ENCODE measurements around the gene SPEM2. TPM values are rescaled to one million over a fixed set of nuclear protein-coding genes. Genes with fewer than 3 reads are reported as not detected.

Gene SPEM2
- total RNA-seq, 4 donors from 2014 or later: not detected

- WGBS, 2 donors: 90 to 93% methylated on average over 6 to 7 of the region's 7 CpGs
- TF ChIP-seq POLR2A (IDR thresholded peaks at IDR 0.05) (no peak), CTCF (IDR thresholded peaks at IDR 0.05) (no peak)
These were observed 35.6 kb downstream of the SPEM2 start for GRCh38 chr17:7460850-7461660.

DNA sequence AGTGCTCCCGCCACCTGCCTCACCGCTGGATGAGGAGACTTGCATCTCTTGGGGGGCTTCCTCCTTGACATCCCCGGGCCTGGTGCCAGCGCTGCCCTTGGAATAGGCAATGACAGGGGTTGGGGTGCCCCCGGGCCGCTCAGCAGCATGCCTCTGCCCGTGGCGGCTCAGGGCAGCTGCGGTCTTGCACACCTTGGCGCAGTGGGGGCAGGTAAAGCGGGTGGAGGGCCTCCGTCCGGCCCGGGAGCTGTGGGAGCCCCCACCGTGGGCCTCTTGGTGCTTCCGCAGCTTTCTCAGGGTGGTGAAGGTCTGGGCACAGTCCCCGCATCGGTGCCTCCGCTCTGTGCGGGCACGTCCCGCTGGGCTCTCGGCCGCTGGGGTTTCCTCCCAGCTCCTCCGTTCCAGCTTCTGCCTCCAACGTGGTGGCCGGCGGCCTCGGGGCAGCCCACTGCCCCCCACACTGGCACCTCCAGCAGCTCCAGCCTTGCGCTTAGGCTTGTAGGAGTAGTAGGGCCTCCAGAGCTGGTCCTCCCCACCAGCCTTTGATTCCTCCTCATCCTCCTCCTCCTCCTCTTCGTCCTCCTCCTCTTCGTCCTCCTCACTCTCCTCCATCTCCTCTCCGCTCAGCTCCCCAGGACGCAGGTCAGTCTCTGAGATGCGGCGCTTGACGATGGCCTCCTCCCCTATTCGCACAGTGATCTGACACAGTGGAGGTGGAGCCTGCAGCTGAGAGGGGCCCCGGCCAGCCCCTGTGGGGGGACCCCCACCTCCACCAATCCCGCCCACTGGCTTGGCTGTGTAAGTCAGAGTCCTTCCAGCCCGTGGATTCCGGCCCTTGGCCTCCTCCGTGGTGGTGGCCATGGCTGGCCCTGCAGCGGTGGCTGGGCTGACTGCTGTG lies 37.3 kb downstream of the SPEM2 start:
- TF ChIP-seq POLR2A (IDR thresholded peaks at IDR 0.05) (no peak), CTCF (IDR thresholded peaks at IDR 0.05) (no peak)
- peaks cover 10 to 58% (median 11%) of the 10 kb centered on the region in 3 donors for H3K36me3 ChIP-seq
- intact Hi-C loops (cut with DNase I): no loop called here
- peaks cover 14 to 56% (median 17%) of the 10 kb centered on the region in 3 donors for H3K4me1 ChIP-seq
- H3K27ac ChIP-seq: peak overlapping the region in 2 of 4 donors; percentile 34 to 71
- no peaks in the 10 kb centered on the region for H3K27me3 ChIP-seq
- no peaks in the 10 kb centered on the region for H3K9me3 ChIP-seq
- WGBS, 2 donors: 92 to 93% methylated on average over 11 to 25 of the region's 44 CpGs
- no peak for DNase-seq
- no peak overlapping the region for H3K4me3 ChIP-seq

More at GRCh38 chr17:7460850-7461660, 35.6 kb downstream of the SPEM2 start:
- Histone ChIP-seq H3K9me3 (no peaks in the 10 kb centered on the region), H3K27ac (no peak overlapping the region), H3K4me1 (peaks cover 7 to 56% (median 9%) of the 10 kb centered on the region in 3 donors), H3K4me3 (no peak overlapping the region), H3K36me3 (peaks cover 5 to 41% (median 10%) of the 10 kb centered on the region in 3 donors), H3K27me3 (no peaks in the 10 kb centered on the region)
- intact Hi-C loops (cut with DNase I): no loop called here
- DNase-seq: no peak

DNA sequence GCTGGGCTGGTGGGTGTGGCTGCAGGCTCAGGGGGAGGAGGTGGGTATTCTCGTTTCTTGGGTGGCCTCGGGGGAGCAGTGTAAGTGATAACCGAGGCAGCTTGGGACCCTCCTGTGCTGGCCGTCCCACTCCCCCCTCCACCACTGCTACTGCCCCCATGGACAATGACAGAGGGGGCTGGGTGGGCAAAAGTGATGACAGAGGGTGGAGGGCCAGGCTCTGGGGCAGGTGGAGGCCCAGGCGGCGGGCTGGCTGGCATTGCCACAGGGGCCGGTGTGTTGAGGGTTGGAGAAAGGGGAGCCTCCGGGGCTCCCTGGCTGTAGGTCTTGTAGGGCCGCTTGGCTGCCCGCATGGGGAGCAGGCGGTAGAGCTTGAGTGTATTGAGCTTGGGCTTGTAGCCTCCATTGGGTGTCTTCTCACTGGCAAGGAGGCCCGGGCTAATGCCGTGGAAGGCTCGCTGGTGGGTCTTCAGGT lies 38.0 kb downstream of the SPEM2 start:
- 100% methylated on average over 1 to 2 of the region's 14 CpGs for WGBS, 2 donors
- H3K4me1 ChIP-seq: peaks cover 14 to 63% (median 17%) of the 10 kb centered on the region in 3 donors
- H3K4me3 ChIP-seq: no peak overlapping the region
- TF ChIP-seq POLR2A (IDR thresholded peaks at IDR 0.05): no peak
- TF ChIP-seq CTCF (IDR thresholded peaks at IDR 0.05): no peak
- peak overlapping the region; percentile 34 to 71 (median 63) for H3K27ac ChIP-seq
- H3K27me3 ChIP-seq: no peaks in the 10 kb centered on the region
- intact Hi-C loops (cut with DNase I): no loop called here
- DNase-seq: no peak
- H3K9me3 ChIP-seq: no peaks in the 10 kb centered on the region
- peaks cover 10 to 64% (median 11%) of the 10 kb centered on the region in 3 donors for H3K36me3 ChIP-seq

GRCh38 chr17:7464081-7464480 lies 38.7 kb downstream of the SPEM2 start:
- H3K27me3 ChIP-seq: no peaks in the 10 kb centered on the region
- WGBS, 2 donors: 40 to 62% methylated on average over 5 to 9 of the region's 9 CpGs
- DNase-seq: no peak
- TF ChIP-seq CTCF (IDR thresholded peaks at IDR 0.05) (no peak), POLR2A (IDR thresholded peaks at IDR 0.05) (no peak)
- H3K36me3 ChIP-seq: peaks cover 10 to 68% (median 11%) of the 10 kb centered on the region in 3 donors
- peaks cover 14 to 68% (median 17%) of the 10 kb centered on the region in 3 donors for H3K4me1 ChIP-seq
- peak overlapping the region; percentile 34 to 71 (median 63) for H3K27ac ChIP-seq
- no peaks in the 10 kb centered on the region for H3K9me3 ChIP-seq
- H3K4me3 ChIP-seq: no peak overlapping the region
- intact Hi-C loops (cut with DNase I): no loop called here
